Measurements from ENCODE around the gene FADS2.

DNA sequence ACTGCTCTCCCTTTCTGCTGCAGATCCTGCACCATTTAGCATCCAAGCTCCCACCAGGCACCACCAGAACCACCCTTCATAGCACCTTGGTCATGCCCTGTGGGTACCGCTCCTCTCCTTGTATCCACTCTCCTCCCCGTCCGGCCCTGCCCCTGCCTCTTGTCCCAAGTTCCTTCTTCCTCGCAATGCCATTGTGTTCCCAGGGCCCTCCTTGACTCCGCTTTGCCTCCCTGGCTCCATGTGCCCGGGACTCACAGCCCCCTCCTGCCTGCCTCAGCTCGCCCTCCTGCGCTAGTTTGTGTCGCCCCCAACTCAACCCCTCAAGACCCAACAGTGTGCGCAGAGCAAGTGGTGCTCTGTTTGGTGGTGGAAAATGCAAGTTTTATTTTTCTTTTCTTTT is 10.8 kb downstream of the FADS2 start:
- TF ChIP-seq, protein P1, sequence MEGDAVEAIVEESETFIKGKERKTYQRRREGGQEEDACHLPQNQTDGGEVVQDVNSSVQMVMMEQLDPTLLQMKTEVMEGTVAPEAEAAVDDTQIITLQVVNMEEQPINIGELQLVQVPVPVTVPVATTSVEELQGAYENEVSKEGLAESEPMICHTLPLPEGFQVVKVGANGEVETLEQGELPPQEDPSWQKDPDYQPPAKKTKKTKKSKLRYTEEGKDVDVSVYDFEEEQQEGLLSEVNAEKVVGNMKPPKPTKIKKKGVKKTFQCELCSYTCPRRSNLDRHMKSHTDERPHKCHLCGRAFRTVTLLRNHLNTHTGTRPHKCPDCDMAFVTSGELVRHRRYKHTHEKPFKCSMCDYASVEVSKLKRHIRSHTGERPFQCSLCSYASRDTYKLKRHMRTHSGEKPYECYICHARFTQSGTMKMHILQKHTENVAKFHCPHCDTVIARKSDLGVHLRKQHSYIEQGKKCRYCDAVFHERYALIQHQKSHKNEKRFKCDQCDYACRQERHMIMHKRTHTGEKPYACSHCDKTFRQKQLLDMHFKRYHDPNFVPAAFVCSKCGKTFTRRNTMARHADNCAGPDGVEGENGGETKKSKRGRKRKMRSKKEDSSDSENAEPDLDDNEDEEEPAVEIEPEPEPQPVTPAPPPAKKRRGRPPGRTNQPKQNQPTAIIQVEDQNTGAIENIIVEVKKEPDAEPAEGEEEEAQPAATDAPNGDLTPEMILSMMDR (optimal IDR thresholded peaks at IDR 0.05 in 1 of 3, IDR thresholded peaks at IDR 0.05 in 1 of 3, conservative IDR thresholded peaks at IDR 0.05 in 1 of 3; ENCODE audit: extremely low read depth in 1 of 3, insufficient read depth in 2 of 3, low read length in 3 of 3) = no peak
- no peak for TF ChIP-seq EZH2 (IDR thresholded peaks at IDR 0.05; ENCODE audit: low read length)
